ENCODE results near the gene CUBN. TPM values are rescaled to one million over a fixed set of nuclear protein-coding genes. Genes with fewer than 3 reads are reported as not detected.
A peak's percentile ranks its signal among the peaks of the same experiment; 100 is the strongest.

CUBN gene
- total RNA-seq, 4 donors from 2014 or later, result 0.27 to 3.6 (median 0.96) TPM

GRCh38 chr10:16816171-16816570 lies 313.4 kb downstream of the CUBN start:
- in situ Hi-C loops (cut with MboI; ENCODE audit: low sequenced_read_pairs in 4 of 4), result loop anchor here in 3 of 4 donors (25.0 kb wide), 3 partner anchors 379 to 1846 kb away; partner anchors contain the start of genes ARL5B (in 1 of the 3), NMT2 (in 1 of the 3), NSUN6 (in 1 of the 3) and PTER (in 1 of the 3)
- Histone ChIP-seq H3K4me1 (peaks cover 18 to 20% of the 10 kb centered on the region in 2 donors), H3K27me3 (no peaks in the 10 kb centered on the region), H3K27ac (peak overlapping the region; percentile 82 to 91 (median 86)), H3K4me3 (peak overlapping the region; percentile 70 to 91 (median 76)), H3K36me3 (no peaks in the 10 kb centered on the region), H3K9me3 (no peaks in the 10 kb centered on the region)
- ATAC-seq (no peak), DNase-seq (no peak)
- TF ChIP-seq POLR2A (IDR thresholded peaks at IDR 0.05) (no peak), CTCF (IDR thresholded peaks at IDR 0.05 in 4 of 5, conservative IDR thresholded peaks at IDR 0.05 in 1 of 5) (no peak)
- intact Hi-C loops (cut with DNase I; ENCODE audit: low total_unique reads), result loop anchor here (5.0 kb wide), 1 partner anchor 386 kb away; the partner anchor contains the start of gene TRDMT1

DNA sequence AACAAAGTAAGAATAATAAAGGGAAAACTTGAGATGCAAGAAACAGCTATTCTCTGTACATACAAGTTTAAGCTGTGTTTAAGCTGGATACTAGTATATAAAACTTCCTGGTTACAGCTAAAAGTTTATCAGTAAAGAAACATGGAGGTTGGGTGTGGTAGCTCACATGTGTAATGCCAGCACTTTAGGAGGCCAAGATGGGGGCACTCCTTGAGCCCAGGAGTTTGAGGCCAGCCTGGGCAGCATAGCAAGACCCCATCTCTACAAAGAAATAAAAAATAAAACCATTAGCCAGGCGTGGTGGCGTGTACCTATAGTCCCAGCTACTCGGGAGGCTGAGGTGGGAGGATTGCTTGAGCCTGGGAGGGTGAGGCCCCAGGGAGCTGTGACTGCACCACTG lies 315.6 kb downstream of the CUBN start:
- intact Hi-C loops (cut with DNase I; ENCODE audit: low total_unique reads), result no loop called here
- ATAC-seq, result no peak

GRCh38 chr10:16812676-16813075 lies 316.9 kb downstream of the CUBN start:
- no peak for ATAC-seq
- H3K27ac ChIP-seq, result no peak overlapping the region
- H3K9me3 ChIP-seq, result no peaks in the 10 kb centered on the region
- no peak for DNase-seq
- no peak overlapping the region for H3K4me3 ChIP-seq
- intact Hi-C loops (cut with DNase I; ENCODE audit: low total_unique reads), result no loop called here
- peaks cover 15 to 16% of the 10 kb centered on the region in 2 donors for H3K4me1 ChIP-seq
- H3K27me3 ChIP-seq, result no peaks in the 10 kb centered on the region
- no peaks in the 10 kb centered on the region for H3K36me3 ChIP-seq
- TF ChIP-seq POLR2A (IDR thresholded peaks at IDR 0.05) (no peak), CTCF (IDR thresholded peaks at IDR 0.05 in 4 of 5, conservative IDR thresholded peaks at IDR 0.05 in 1 of 5) (no peak)
- in situ Hi-C loops (cut with MboI; ENCODE audit: low sequenced_read_pairs in 4 of 4), result loop anchor here in 3 of 4 donors (25.0 kb wide), 3 partner anchors 375 to 1850 kb away; partner anchors contain the start of genes ARL5B (in 1 of the 3), NMT2 (in 1 of the 3), NSUN6 (in 1 of the 3) and PTER (in 1 of the 3)

More for the DNA sequence above, 315.6 kb downstream of the CUBN start:
- H3K27ac ChIP-seq, result no peak overlapping the region
- no peak overlapping the region for H3K4me3 ChIP-seq
- H3K9me3 ChIP-seq, result no peaks in the 10 kb centered on the region
- in situ Hi-C loops (cut with MboI; ENCODE audit: low sequenced_read_pairs in 4 of 4), result loop anchor here in 3 of 4 donors (25.0 kb wide), 3 partner anchors 377 to 1848 kb away; partner anchors contain the start of genes ARL5B (in 1 of the 3), NMT2 (in 1 of the 3), NSUN6 (in 1 of the 3) and PTER (in 1 of the 3)
- no peaks in the 10 kb centered on the region for H3K27me3 ChIP-seq
- peaks cover 20 to 21% of the 10 kb centered on the region in 2 donors for H3K4me1 ChIP-seq
- H3K36me3 ChIP-seq, result no peaks in the 10 kb centered on the region
- no peak for DNase-seq
- no peak for TF ChIP-seq POLR2A (IDR thresholded peaks at IDR 0.05)
- no peak for TF ChIP-seq CTCF (IDR thresholded peaks at IDR 0.05 in 4 of 5, conservative IDR thresholded peaks at IDR 0.05 in 1 of 5)

DNA sequence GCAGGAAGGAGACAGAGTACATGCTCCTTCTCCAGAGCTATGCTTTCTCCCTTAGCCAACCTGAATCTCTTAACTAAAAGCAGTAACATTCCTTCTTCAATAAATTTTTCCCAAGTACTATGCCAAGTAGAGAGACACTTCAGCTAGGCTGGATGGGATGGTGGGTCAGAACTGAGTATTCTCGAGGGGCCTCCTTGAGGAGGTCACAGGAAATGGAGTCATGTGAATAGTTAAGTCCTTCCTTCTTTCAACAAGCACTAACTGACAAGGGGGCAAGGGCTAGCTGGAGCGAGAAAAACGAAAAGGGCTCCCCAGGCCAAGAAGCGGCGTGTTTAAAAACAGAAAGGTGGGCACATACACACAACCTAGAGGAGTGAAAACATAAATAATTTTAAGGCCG lies 317.8 kb downstream of the CUBN start:
- intact Hi-C loops (cut with DNase I; ENCODE audit: low total_unique reads) (no loop called here), in situ Hi-C loops (cut with MboI; ENCODE audit: low sequenced_read_pairs in 4 of 4) (loop anchor here in 3 of 4 donors (25.0 kb wide), 3 partner anchors 374 to 1851 kb away; partner anchors contain the start of genes ARL5B (in 1 of the 3), NMT2 (in 1 of the 3), NSUN6 (in 1 of the 3) and PTER (in 1 of the 3))
- no peaks in the 10 kb centered on the region for H3K9me3 ChIP-seq
- ATAC-seq (no peak), DNase-seq (no peak)
- no peaks in the 10 kb centered on the region for H3K36me3 ChIP-seq
- H3K4me3 ChIP-seq, result no peak overlapping the region
- no peaks in the 10 kb centered on the region for H3K27me3 ChIP-seq
- peaks cover 15 to 16% of the 10 kb centered on the region in 2 donors for H3K4me1 ChIP-seq
- peak overlapping the region in 1 of 4 donors; percentile 25 for H3K27ac ChIP-seq
- TF ChIP-seq POLR2A (IDR thresholded peaks at IDR 0.05) (no peak), CTCF (IDR thresholded peaks at IDR 0.05 in 4 of 5, conservative IDR thresholded peaks at IDR 0.05 in 1 of 5) (no peak)

All from gastrocnemius medialis (tissue), 4 donors.